Measurements from ENCODE around the gene BLNK. TPM values are rescaled to one million over a fixed set of nuclear protein-coding genes. Genes with fewer than 3 reads are reported as not detected.

BLNK gene
- total and polyA plus RNA-seq, 2 experiments from 2014 or later = 0.11 TPM; not detected in 1

DNA sequence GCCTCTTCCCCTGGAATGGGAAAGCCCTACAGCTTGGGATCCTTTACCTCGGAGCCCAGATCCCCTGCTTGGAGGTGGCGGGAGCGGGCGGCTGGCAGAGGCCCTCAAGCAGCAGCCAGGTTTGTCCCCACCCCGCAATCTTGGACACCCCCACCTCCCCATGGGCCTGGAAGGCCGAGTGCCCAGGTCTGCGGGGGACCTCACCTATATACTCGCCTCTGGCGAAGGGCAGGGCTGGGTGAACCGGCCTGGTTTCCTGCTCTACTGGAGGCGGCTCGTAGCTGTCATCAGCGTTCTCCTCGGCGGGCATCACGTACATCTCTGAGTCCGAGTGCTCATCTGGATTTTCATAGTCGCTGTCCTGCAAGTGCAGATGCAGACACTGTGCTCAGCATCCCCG lies 44.2 kb downstream of the BLNK start (continued):
- TF ChIP-seq JUNB (IDR thresholded peaks at IDR 0.05; ENCODE audit: unreplicated experiment) (no peak), CREB1 (CRISPR knock-in tag; IDR thresholded peaks at IDR 0.05; ENCODE audit: low read depth) (no peak), ZNF331 (CRISPR knock-in tag; IDR thresholded peaks at IDR 0.05; ENCODE audit: low read depth) (no peak), NANOG (IDR thresholded peaks at IDR 0.05; ENCODE audit: borderline replicate concordance) (no peak)
- TF ChIP-seq, protein P1, sequence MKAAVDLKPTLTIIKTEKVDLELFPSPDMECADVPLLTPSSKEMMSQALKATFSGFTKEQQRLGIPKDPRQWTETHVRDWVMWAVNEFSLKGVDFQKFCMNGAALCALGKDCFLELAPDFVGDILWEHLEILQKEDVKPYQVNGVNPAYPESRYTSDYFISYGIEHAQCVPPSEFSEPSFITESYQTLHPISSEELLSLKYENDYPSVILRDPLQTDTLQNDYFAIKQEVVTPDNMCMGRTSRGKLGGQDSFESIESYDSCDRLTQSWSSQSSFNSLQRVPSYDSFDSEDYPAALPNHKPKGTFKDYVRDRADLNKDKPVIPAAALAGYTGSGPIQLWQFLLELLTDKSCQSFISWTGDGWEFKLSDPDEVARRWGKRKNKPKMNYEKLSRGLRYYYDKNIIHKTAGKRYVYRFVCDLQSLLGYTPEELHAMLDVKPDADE (IDR thresholded peaks at IDR 0.05) = no peak

DNA sequence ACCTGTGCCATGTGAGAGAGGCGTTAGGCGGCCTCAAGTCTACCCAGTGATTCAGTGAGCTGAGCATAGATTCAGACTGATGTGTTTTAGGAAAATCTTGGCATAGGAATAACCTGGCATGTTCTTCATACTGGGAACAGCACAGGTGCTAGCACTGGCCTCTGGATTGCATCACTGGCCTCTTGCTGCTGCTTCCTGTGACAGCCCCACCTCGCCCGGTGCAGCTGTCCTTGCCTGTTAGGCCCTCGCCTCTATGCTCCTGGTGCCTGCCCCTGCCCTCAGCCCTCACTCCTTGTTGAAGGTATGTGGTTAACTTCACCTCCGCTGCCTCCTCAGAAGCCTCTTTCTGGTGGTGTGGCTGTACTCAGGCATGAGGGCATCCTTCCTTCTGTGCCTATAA lies 46.2 kb downstream of the BLNK start:
- H3F3A ChIP-seq (replicated peaks; ENCODE audit: low read depth) = peaks cover 8% of the 10 kb centered on the region; the same call in 1 of the 2 replicates
- peaks cover 29% of the 10 kb centered on the region for H3K4me1 ChIP-seq (ENCODE audit: insufficient read depth)
- H3K36me3 Mint-ChIP-seq (ENCODE audit: low read depth) = no peaks in the 10 kb centered on the region
- no peak overlapping the region for H3K4me3 Mint-ChIP-seq
- H3K27ac Mint-ChIP-seq = no peak overlapping the region
- peaks cover 6% of the 10 kb centered on the region; the same call in 1 of the 2 replicates for H3K9me2 ChIP-seq (ENCODE audit: insufficient read depth)
- no peaks in the 10 kb centered on the region for H3K36me3 ChIP-seq (ENCODE audit: insufficient read depth)
- no peaks in the 10 kb centered on the region for H3K27me3 ChIP-seq (ENCODE audit: insufficient read depth)
- no peak overlapping the region for H3K4me2 ChIP-seq
- H3K4me1 Mint-ChIP-seq = peaks cover 40% of the 10 kb centered on the region
- no peaks in the 10 kb centered on the region for H3K79me2 ChIP-seq (replicated peaks; ENCODE audit: insufficient read depth)
- H2AFZ ChIP-seq = no peak overlapping the region
- ATAC-seq (no peak), DNase-seq (ENCODE audit: low spot score) (no peak)
- H3K4me3 ChIP-seq = no peak overlapping the region
- H3K9me3 Mint-ChIP-seq = no peaks in the 10 kb centered on the region
- H3K27ac ChIP-seq (ENCODE audit: low read depth) = no peak overlapping the region
- peaks cover 10% of the 10 kb centered on the region for H3K27me3 Mint-ChIP-seq (ENCODE audit: insufficient read depth, low read depth, poor library complexity)
- no peaks in the 10 kb centered on the region for H4K20me1 ChIP-seq (replicated peaks; ENCODE audit: insufficient read depth)
- TF ChIP-seq JUNB (IDR thresholded peaks at IDR 0.05; ENCODE audit: unreplicated experiment) (no peak), POLR2AphosphoS5 (IDR thresholded peaks at IDR 0.05; ENCODE audit: low read depth) (no peak), ZNF331 (CRISPR knock-in tag; IDR thresholded peaks at IDR 0.05; ENCODE audit: low read depth) (no peak), NANOG (IDR thresholded peaks at IDR 0.05; ENCODE audit: borderline replicate concordance) (no peak), ZNF114 (CRISPR knock-in tag; IDR thresholded peaks at IDR 0.05) (no peak), STAT1 (IDR thresholded peaks at IDR 0.05; ENCODE audit: unreplicated experiment) (no peak), EZH2 (IDR thresholded peaks at IDR 0.05; ENCODE audit: low read depth, unreplicated experiment) (no peak), EZH2phosphoT487 (IDR thresholded peaks at IDR 0.05; ENCODE audit: unreplicated experiment) (no peak), CREB1 (CRISPR knock-in tag; IDR thresholded peaks at IDR 0.05; ENCODE audit: low read depth) (no peak)
- TF ChIP-seq, protein P2, sequence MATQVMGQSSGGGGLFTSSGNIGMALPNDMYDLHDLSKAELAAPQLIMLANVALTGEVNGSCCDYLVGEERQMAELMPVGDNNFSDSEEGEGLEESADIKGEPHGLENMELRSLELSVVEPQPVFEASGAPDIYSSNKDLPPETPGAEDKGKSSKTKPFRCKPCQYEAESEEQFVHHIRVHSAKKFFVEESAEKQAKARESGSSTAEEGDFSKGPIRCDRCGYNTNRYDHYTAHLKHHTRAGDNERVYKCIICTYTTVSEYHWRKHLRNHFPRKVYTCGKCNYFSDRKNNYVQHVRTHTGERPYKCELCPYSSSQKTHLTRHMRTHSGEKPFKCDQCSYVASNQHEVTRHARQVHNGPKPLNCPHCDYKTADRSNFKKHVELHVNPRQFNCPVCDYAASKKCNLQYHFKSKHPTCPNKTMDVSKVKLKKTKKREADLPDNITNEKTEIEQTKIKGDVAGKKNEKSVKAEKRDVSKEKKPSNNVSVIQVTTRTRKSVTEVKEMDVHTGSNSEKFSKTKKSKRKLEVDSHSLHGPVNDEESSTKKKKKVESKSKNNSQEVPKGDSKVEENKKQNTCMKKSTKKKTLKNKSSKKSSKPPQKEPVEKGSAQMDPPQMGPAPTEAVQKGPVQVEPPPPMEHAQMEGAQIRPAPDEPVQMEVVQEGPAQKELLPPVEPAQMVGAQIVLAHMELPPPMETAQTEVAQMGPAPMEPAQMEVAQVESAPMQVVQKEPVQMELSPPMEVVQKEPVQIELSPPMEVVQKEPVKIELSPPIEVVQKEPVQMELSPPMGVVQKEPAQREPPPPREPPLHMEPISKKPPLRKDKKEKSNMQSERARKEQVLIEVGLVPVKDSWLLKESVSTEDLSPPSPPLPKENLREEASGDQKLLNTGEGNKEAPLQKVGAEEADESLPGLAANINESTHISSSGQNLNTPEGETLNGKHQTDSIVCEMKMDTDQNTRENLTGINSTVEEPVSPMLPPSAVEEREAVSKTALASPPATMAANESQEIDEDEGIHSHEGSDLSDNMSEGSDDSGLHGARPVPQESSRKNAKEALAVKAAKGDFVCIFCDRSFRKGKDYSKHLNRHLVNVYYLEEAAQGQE (IDR thresholded peaks at IDR 0.05; ENCODE audit: unreplicated experiment) = no peak
- TF ChIP-seq, protein P3, sequence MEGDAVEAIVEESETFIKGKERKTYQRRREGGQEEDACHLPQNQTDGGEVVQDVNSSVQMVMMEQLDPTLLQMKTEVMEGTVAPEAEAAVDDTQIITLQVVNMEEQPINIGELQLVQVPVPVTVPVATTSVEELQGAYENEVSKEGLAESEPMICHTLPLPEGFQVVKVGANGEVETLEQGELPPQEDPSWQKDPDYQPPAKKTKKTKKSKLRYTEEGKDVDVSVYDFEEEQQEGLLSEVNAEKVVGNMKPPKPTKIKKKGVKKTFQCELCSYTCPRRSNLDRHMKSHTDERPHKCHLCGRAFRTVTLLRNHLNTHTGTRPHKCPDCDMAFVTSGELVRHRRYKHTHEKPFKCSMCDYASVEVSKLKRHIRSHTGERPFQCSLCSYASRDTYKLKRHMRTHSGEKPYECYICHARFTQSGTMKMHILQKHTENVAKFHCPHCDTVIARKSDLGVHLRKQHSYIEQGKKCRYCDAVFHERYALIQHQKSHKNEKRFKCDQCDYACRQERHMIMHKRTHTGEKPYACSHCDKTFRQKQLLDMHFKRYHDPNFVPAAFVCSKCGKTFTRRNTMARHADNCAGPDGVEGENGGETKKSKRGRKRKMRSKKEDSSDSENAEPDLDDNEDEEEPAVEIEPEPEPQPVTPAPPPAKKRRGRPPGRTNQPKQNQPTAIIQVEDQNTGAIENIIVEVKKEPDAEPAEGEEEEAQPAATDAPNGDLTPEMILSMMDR (conservative IDR thresholded peaks at IDR 0.05; ENCODE audit: low read depth in 2 of 2) = no peak
- TF ChIP-seq, protein P1 (IDR thresholded peaks at IDR 0.05) = no peak
